Fibroblast of skin of scalp (primary cell): ENCODE measurements around the gene LCE1A. TPM values are rescaled to one million over a fixed set of nuclear protein-coding genes. Genes with fewer than 3 reads are reported as not detected.

ENCODE experiments used
- DNase-seq: peaks from one replicate; pipeline ENCODE4 v3.0.0-alpha.2; 2013
- polyA plus RNA-seq, 2 experiments: library from polyadenylated mRNA; unstranded; fragments of 120-200 nt; gene quantifications; one replicate each; pipeline ENCODE4 v1.2.1, GENCODE V29; 2013; ENCODE audit not compliant: insufficient read length in 2 of 2

LCE1A gene
- polyA plus RNA-seq (2013, experiment 1 of 2; ENCODE audit: insufficient read length), result not detected
- not detected for polyA plus RNA-seq (2013, experiment 2 of 2; ENCODE audit: insufficient read length)

DNA sequence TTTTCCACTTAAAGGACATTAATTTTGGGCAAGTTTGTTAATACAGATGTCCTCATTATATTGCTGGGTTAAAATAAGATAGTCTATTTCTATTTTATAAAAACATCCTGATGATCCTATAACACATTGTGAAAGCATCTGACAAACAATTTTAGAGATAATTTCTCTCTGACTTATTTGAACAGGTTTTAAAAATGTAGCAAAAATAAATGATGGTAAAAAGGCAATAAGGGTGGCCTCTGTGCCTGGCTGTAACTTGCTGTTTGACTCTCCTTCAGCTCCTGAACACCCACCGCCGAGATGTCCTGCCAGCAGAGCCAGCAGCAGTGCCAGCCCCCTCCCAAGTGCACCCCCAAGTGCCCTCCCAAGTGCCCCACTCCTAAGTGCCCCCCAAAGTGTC, at the start of gene LCE1A:
Gene LCE1A, plus strand, starts transcription at position 301 of the 400 bp plus-strand sequence. Its CDS starts 0 bp downstream, at position 301.
- DNase-seq, result no peak

- no peak for DNase-seq
Observed at GRCh38 chr1:152777510-152778137, 49.6 kb upstream of the LCE1A start.

GRCh38 chr1:152783095-152783494, 44.2 kb upstream of the LCE1A start:
- no peak for DNase-seq

DNA sequence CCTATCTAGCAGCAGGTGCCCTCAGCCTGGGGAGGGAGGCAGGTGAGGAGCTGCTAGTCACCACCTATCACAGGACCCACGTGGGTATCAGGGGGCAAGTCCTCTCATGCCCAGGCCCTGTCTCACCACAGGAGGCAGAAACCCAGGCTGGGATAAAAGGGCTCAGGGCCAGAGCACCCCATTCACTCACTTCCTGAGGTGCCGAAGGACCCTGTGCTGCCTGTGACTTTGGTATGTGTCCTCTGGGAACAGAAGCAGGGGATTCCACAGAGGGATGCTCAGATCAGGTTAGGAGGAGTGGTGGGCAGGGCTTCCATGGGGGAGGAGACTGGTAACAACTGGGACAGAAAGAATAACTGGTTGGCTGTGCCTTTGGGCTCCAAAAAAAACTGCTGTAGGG, 41.2 kb upstream of the LCE1A start, which contains the start of gene LCE1E:
Gene LCE1E, plus strand, starts transcription at position 181 of the 400 bp plus-strand sequence. CDS start 1,043 bp downstream, outside the sequence.
- no peak for DNase-seq

DNA sequence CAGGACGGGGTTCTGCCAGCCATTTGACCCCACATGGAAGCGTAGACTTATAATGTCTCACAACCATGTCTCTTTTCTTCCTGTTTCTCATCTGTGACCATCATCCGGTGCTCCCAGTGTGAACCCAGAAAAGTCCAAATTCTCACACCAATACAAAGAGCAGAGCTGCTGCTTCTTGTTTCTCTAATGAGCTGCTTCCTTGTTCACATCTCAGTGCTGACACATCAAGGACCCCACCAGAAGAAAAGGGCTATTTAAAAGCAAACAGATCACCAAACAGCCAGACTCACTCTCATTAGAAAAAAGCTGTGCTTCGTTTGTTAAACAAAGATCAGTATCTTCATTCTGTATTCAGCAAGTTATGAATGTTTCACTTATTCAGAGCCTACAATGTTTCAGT, 31.6 kb upstream of the LCE1A start:
- DNase-seq, result no peak

GRCh38 chr1:152796421-152796820, 30.9 kb upstream of the LCE1A start, which contains the start of gene LCE1D:
Gene LCE1D (plus strand): TSS chr1:152796721. CDS start chr1:152797795, 1,074 bp downstream.
- no peak for DNase-seq

DNA sequence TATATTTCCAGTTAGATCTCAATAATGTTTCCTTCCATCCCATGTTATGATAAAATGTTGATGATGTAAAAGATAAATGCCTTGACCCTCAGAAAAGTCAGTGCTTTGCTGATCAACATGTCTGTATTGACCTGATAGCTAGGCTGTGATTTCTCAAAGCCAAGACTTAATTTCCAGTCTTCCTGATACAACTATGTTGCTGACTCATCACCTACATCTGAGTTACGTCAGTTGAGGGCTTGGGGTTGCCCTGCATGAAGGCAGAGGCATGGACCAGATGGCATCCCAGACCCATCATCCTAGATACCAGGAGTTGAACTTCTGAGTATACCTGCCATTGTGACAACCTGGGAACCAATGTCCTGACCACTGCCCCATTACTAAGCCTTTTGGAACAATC, 25.9 kb upstream of the LCE1A start:
- no peak for DNase-seq

DNA sequence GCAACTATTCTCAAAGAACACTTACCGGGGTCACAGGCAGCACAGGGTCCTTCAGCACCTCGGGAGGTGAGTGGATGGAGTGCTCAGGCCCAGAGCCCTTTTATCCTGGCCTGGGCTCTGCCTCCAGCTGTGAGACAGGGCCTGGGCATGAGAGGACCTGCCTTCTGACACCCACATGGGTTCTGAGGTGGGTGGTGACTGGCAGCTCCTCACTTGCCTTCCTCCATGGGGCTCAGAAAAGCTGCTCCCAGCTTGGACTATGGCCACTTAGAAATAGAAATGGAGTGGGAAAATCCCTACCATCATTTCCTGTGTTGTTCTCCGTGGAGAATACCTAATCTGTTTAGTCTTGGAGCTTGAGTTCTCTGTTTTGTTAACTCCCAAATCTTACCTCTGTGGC, 20.7 kb upstream of the LCE1A start, which contains the start of gene LCE1C:
Gene LCE1C, minus strand, starts transcription at position 76 of the 400 bp plus-strand sequence. CDS start 1,173 bp downstream, outside the sequence.
- DNase-seq, result no peak

DNA sequence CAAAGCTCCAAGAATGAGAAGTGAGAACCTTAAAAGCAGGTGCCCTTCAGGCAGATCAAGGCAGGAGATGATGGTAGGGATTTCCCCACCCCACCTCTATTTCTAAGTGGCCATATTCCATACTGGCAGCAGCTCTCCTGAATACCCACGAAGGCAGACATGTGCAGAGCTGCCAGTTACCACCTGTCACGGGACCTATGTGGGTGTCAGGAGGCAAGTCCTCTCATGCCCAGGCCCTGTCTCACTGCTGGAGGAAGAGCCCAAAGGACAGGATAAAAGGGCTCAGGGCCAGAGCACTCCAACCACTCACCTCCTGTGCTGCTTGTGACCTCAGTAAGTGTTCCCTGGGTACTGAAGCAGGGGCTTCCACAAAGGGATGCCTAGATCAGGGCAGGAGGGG, 16.2 kb upstream of the LCE1A start:
- DNase-seq, result no peak

GRCh38 chr1:152811671-152812070, 15.6 kb upstream of the LCE1A start, which contains the start of gene LCE1B:
Gene LCE1B (plus strand): TSS chr1:152811971. CDS start chr1:152812447, 476 bp downstream.
- no peak for DNase-seq

- DNase-seq, result no peak
Observed at GRCh38 chr1:152817309-152817708, 10.0 kb upstream of the LCE1A start.

GRCh38 chr1:152823294-152823693, 4.0 kb upstream of the LCE1A start:
- DNase-seq, result no peak

DNA sequence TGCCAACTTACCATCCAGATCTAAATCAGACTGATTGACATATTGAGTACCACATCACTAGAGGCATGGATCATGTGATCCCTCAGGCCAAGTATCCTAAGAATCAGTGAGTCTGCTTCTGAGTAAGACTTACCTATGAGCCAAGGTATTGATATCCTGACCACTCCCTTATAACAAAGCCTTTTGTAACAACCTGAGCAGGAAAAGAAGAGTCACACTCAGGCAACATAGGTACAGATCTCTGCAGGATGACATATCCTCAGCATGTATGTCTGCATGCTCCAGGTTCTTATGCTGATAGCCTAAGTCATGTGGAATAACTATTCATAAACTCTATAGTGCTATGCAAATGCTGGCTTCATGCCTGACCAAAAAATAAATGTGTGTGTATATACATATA, 2.3 kb upstream of the LCE1A start:
- DNase-seq, result no peak

DNA sequence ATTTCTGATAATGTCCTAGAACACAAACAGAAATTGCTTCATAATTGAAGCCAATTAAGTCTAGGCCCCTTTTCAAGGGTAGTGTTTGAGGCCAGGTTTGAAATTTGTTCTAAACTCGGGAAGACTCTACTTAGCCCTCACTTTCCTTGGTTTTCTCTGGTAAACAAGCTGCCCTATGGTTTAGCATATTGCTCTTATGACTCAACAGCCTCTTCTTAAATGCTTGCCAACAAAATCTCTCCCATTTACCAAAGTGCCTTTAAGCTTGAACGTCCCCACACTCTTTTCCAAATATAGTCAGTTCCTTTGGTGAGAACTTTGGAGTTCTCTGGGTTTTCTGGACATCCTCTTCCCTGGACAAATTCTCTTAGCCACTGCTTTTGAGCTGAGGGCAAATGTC, 9.6 kb downstream of the LCE1A start:
- no peak for DNase-seq

DNA sequence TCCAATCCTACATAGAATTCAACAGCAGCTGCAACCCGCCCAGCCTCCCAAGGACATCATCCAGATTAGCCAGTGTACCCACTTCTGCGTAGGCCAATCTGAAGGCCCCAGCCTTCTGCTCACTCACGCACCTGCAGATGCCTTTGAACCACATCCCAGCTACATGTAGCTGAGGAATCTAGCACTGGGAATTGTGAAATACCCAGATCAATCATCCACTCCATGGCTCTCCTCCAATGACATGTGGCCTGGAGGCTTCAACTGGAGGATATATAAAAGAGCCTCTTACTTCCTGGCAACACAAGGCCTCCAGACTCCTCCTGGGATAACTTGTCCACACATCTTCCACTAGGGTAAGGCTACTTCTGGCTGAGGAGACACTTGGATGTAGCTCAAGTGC, 15.3 kb downstream of the LCE1A start, which contains the start of gene LCE6A:
Gene LCE6A, plus strand, starts transcription at position 301 of the 400 bp plus-strand sequence. CDS start 665 bp downstream, outside the sequence.
- no peak for DNase-seq

DNA sequence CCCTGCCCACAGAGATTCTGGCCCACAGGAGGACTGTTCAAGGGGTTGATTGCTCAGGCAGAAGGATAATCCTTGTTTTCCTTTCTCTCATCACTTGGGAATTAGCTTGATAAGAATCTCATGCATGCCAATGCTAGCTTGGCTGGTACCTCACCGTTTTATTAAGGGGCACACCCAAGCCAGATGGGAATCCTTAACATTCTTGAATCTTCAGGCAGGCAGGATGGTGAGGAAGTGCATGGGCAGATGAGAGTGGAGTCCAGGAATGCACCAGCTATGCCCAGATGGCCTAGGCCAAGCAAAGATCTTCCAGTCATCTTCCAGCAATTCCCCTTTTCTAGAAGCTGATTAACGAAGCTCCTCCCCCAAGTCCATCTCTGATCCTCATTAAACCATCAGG, 28.4 kb downstream of the LCE1A start:
- no peak for DNase-seq

DNA sequence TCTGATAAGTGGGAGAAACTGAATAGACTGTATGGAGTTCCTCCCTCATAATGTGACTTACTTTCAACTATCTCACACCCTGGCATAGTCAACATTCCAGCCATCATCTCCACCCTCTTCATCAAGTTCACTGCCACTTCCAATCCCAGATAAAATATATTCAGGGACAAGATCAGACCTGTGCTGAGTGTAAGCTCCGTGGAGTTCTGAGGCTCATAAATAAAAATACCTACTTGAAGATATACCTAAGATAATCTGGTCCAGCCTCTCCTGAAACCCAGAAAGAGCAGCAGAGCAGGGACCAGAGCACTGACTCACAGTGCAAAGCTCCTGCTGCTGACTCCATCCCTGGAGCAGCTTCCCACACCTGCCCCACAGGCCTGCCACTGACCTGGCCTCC, 30.8 kb downstream of the LCE1A start:
- DNase-seq, result no peak

DNA sequence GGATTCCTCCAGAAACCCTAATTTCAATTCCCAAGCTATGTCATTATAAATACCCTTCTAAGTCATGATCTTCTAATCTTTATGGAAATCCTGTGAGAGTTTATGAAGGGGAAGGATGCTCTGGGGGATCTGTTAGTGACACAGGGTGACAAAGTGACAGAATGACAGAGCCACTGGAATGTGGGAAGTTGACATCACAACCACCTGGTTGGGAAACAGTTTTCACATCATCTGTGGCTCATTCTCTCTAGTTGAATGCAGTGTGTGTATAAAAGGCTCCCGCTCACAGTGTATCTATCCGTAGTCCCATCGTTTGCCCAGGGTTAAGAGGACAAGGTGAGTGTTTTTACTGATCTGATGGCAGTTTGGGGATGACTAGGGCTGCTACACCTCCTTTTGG, 32.4 kb downstream of the LCE1A start, which contains the start of gene LCE7A:
Gene LCE7A, plus strand, starts transcription at position 301 of the 400 bp plus-strand sequence. CDS start 702 bp downstream, outside the sequence.
- DNase-seq, result no peak

GRCh38 chr1:152860129-152860528, 32.9 kb downstream of the LCE1A start:
- DNase-seq, result no peak

DNA sequence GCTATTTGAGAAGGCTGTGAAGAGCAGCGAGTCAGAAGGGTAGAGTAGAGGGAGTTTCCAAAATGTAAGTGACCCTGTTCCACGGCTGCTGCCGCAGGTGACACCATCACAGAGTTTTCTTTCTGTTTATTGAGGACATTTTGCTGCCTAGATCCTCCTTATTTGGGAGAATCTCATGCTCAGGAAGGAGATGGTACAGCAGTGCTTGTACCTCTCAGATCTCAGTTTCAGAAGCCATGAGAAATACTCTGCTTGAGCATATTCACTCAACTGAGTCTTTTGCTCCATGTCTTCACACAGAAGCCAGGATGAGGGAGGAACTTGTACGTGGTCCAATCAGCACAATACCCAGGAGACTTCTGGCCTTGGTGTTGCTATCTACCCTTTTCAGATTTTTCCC, 34.1 kb downstream of the LCE1A start:
- DNase-seq, result no peak

DNA sequence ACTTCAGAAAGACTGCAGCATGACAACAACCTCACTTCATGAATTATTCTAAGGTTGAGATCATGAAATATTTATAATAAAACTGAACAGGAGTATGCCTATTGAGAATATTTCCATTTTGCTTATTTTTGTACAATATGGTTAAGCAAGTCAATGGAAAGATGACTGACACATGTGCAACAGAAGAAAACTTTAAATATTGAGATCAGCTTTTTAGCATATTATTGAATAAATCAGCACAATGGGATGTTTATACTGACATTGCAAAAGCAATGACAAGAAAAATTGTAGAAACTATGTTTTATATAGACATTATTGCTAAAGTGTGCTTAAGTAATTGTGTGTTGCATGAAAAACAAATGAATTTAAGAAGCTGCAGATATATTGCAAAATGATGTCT, 37.2 kb downstream of the LCE1A start:
- DNase-seq, result no peak

- DNase-seq, result no peak
Observed at GRCh38 chr1:152866321-152866720, 39.0 kb downstream of the LCE1A start.

DNA sequence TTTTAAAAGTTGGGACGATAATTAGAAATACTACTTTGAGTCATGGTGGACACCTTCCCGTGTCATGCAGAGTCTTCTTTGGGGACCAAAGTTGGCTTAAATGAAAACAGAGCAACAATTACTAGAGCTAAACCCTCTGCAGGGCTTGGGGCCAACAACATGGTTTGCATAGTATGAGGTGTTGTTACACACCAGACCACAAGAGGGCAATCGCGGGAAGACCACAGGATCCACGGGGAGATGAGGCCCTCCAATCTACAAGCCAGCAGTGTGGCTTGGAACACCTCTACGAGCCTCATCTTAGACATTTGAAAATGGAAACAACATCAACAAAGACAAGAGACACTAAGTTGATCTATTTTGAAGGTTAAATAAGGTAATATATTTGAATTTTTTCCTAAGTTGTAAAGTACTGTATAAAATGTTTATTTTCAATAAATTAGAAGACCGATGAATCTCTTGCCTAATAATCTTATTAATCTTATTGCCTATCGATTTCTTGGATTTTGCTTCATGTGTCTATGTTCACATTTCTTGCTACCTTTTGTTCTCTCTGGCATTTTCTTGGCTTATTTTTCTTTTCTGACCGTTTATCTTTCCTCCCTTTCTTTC, 42.6 kb downstream of the LCE1A start:
- peak; percentile 64 for DNase-seq
